GM12873 (cell line): ENCODE data around the gene ZMYND10.

Source experiments
- CTCF ChIP-seq: IDR thresholded peaks from 2 replicates; pipeline ENCODE4 v1.5.1; 2012; ENCODE audit warnings: low read depth, mild to moderate bottlenecking, moderate library complexity, low read length, control low read depth; ENCODE audit not compliant: insufficient read depth; ENCODE audit errors: missing control alignments

Gene ZMYND10

GRCh38 chr3:50370594-50370993, 25.1 kb upstream of the ZMYND10 start:
- TF ChIP-seq CTCF = no peak

GRCh38 chr3:50369012-50369670, 23.6 kb upstream of the ZMYND10 start:
- TF ChIP-seq CTCF = no peak

- TF ChIP-seq CTCF = no peak
Observed at GRCh38 chr3:50365842-50366220, 20.3 kb upstream of the ZMYND10 start.

GRCh38 chr3:50365080-50365841, 19.7 kb upstream of the ZMYND10 start:
- TF ChIP-seq CTCF = no peak

- TF ChIP-seq CTCF = no peak
Observed at GRCh38 chr3:50364573-50365079, 19.1 kb upstream of the ZMYND10 start.

GRCh38 chr3:50359760-50360110, 14.2 kb upstream of the ZMYND10 start:
- TF ChIP-seq CTCF = no peak

- TF ChIP-seq CTCF = no peak
Observed at GRCh38 chr3:50358911-50359759, 13.6 kb upstream of the ZMYND10 start, which contains the start of gene TMEM115. TSS of gene TMEM115 (minus strand) at chr3:50359521. CDS start at chr3:50359063, 458 bp downstream.
